ENCODE data around the gene JPT1.

GRCh38 chr17:75183999-75184884 lies 29.9 kb upstream of the JPT1 start:
- TF ChIP-seq, protein P1, sequence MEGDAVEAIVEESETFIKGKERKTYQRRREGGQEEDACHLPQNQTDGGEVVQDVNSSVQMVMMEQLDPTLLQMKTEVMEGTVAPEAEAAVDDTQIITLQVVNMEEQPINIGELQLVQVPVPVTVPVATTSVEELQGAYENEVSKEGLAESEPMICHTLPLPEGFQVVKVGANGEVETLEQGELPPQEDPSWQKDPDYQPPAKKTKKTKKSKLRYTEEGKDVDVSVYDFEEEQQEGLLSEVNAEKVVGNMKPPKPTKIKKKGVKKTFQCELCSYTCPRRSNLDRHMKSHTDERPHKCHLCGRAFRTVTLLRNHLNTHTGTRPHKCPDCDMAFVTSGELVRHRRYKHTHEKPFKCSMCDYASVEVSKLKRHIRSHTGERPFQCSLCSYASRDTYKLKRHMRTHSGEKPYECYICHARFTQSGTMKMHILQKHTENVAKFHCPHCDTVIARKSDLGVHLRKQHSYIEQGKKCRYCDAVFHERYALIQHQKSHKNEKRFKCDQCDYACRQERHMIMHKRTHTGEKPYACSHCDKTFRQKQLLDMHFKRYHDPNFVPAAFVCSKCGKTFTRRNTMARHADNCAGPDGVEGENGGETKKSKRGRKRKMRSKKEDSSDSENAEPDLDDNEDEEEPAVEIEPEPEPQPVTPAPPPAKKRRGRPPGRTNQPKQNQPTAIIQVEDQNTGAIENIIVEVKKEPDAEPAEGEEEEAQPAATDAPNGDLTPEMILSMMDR (IDR thresholded peaks at IDR 0.05), result no peak
- TF ChIP-seq POLR2A (IDR thresholded peaks at IDR 0.05), result no peak
